HepG2 (cell line): Measurements from ENCODE around the gene HAND1. TPM values are rescaled to one million over a fixed set of nuclear protein-coding genes. Genes with fewer than 3 reads are reported as not detected.

Source experiments
- ATAC-seq: fragments of 200-7000 bp; cut with Tn5 transposase; 3 replicates; pipeline ENCODE4 v1.9.1; 2020; ENCODE audit warnings: mild to moderate bottlenecking, moderate library complexity
- BruUV-seq: library from RNA; stranded (reverse); fragments of 400-500 nt; replicated peaks from 2 replicates; lab custom pipeline; 2021; lab: Mats Ljungman, UMichigan
- CTCF ChIA-PET: fragments of 300-600 bp; formaldehyde crosslinking; extraction: SDS; loops from one replicate; lab custom pipeline; 2021; ENCODE audit warnings: low total read pairs, inconsistent platforms, low intra/inter-chr PET ratio; lab: Yijun Ruan, JAX
- POLR2A ChIA-PET: fragments of 350-600 bp; sonication (Branson Sonifier 250); formaldehyde crosslinking; loops from one replicate; lab custom pipeline; 2020; ENCODE audit warnings: antibody characterized with exemption, inconsistent platforms; lab: Yijun Ruan, JAX
- DNase-seq: peaks from one replicate; pipeline ENCODE4 v3.0.0-alpha.2; 2015; ENCODE audit warnings: low spot score
- FAIRE-seq: peaks from 3 replicates; lab custom pipeline; 2011; peaks lifted over from hg19 to GRCh38; lab: Jason Lieb, UNC
- H2AFZ ChIP-seq: one replicate; pipeline ENCODE4 v1.6.1; 2011; ENCODE audit warnings: low read length, inconsistent platforms
- H3K27ac ChIP-seq: fragments of 300-600 bp; 3 replicates; pipeline ENCODE4 v1.8.0; 2011; ENCODE audit warnings: mixed run types, mild to moderate bottlenecking, mixed read lengths, low read length, inconsistent platforms; ENCODE audit not compliant: insufficient read depth; ENCODE audit errors: extremely low read length
- H3K27me3 ChIP-seq, 2 experiments: fragments of 200-600 bp in 1 of 2; 2 replicates in 1 of 2; 3 replicates in 1 of 2; pipeline versions ENCODE4 v1.6.0 to v1.8.0; 2011; ENCODE audit warnings: low read length in 2 of 2, mild to moderate bottlenecking in 2 of 2, moderate library complexity in 2 of 2, inconsistent platforms in 1 of 2; ENCODE audit not compliant: insufficient read depth in 2 of 2, control insufficient read depth in 1 of 2
- H3K36me3 ChIP-seq, 2 experiments: fragments of 200-600 bp in 1 of 2; replicated peaks in 1 of 2; 2 replicates in 1 of 2; 3 replicates in 1 of 2; pipeline versions ENCODE4 v1.5.1 to v1.8.0; 2011; ENCODE audit warnings: low read length in 2 of 2, inconsistent platforms in 1 of 2; ENCODE audit not compliant: insufficient read depth in 2 of 2, control insufficient read depth in 1 of 2
- H3K4me1 ChIP-seq: 2 replicates; pipeline ENCODE4 v1.5.1; 2012; ENCODE audit warnings: low read length, inconsistent platforms; ENCODE audit not compliant: insufficient read depth
- H3K4me2 ChIP-seq: 2 replicates; pipeline ENCODE4 v1.6.0; 2011; ENCODE audit warnings: low read depth, low read length, inconsistent platforms
- H3K4me3 ChIP-seq, 3 experiments: fragments of 200-600 bp in 1 of 3; sonication (generic), shearing (Covaris generic) in 1 of 3; replicated peaks in 1 of 3; 2 replicates each; pipeline ENCODE4 v1.5.1; 2011 to 2016; ENCODE audit warnings: low read length in 3 of 3, inconsistent platforms in 2 of 3, low read depth in 2 of 3, mild to moderate bottlenecking in 2 of 3, control low read depth in 1 of 3, mixed read lengths in 1 of 3; ENCODE audit not compliant: insufficient read depth in 1 of 3
- H3K79me2 ChIP-seq: one replicate; pipeline ENCODE4 v1.6.1; 2011; ENCODE audit warnings: low read length, inconsistent platforms; ENCODE audit not compliant: insufficient read depth
- H3K9ac ChIP-seq: 2 replicates; pipeline ENCODE4 v1.6.0; 2011; ENCODE audit warnings: mild to moderate bottlenecking, low read depth, low read length, inconsistent platforms; ENCODE audit not compliant: insufficient read depth
- H3K9me3 ChIP-seq: 2 replicates; pipeline ENCODE4 v1.5.1; 2012; ENCODE audit warnings: mild to moderate bottlenecking, low read length
- H4K20me1 ChIP-seq: 2 replicates; pipeline ENCODE4 v1.6.0; 2011; ENCODE audit warnings: inconsistent platforms, mild to moderate bottlenecking, low read length, moderate library complexity; ENCODE audit not compliant: insufficient read depth
- ARID2 ChIP-seq: sonication (generic); formaldehyde crosslinking; IDR thresholded peaks from 2 replicates; pipeline ENCODE4 v1.8.1; 2022; ENCODE audit warnings: mild to moderate bottlenecking, missing genetic modification reagents, borderline replicate concordance
- CHCHD3 ChIP-seq: sonication (generic); formaldehyde crosslinking; IDR thresholded peaks from 2 replicates; pipeline ENCODE4 v1.8.0; 2022; ENCODE audit warnings: mild to moderate bottlenecking, missing genetic modification reagents, moderate library complexity
- HCFC1 ChIP-seq: fragments of 150-350 bp; IDR thresholded peaks from 2 replicates; pipeline ENCODE4 v1.6.1; 2014; ENCODE audit warnings: low read depth, low read length
- KLF9 ChIP-seq: IDR thresholded peaks from 2 replicates; pipeline ENCODE4 v1.6.1; 2016; ENCODE audit warnings: low read depth
- MYNN ChIP-seq: sonication (generic); formaldehyde crosslinking; IDR thresholded peaks from 2 replicates; pipeline ENCODE4 v1.4.0; 2020; ENCODE audit warnings: mild to moderate bottlenecking, low read depth, missing genetic modification reagents
- ZMYM2 ChIP-seq: sonication (generic); formaldehyde crosslinking; IDR thresholded peaks from 2 replicates; pipeline ENCODE4 v1.8.0; 2022; ENCODE audit warnings: mild to moderate bottlenecking, missing genetic modification reagents
- ZNF329 ChIP-seq: sonication (generic); formaldehyde crosslinking; IDR thresholded peaks from 2 replicates; pipeline ENCODE4 v1.9.0; 2021; ENCODE audit warnings: low read depth, mild to moderate bottlenecking, missing genetic modification reagents
- ZNF441 ChIP-seq: sonication (generic); formaldehyde crosslinking; IDR thresholded peaks from 2 replicates; pipeline ENCODE4 v1.7.0; 2021; ENCODE audit warnings: missing genetic modification reagents, borderline replicate concordance
- WGBS: methylation state at CpG from one replicate; pipeline ENCODE4 v1.1.6; 2017; ENCODE audit warnings: low lambda C conversion rate; 5-methylcytosine and 5-hydroxymethylcytosine counted together
- in situ Hi-C: cut with HindIII; loops from 2 replicates; pipeline ENCODE4 v1.10.0; 2017; ENCODE audit warnings: low pct_unique_long_range_greater_than_20kb; ENCODE audit not compliant: extremely low pct_ligation_motif_present
- intact Hi-C: fragments of 100-400 bp; cut with micrococcal nuclease; formaldehyde crosslinking; loops from one replicate; pipeline ENCODE4 v1.10.0; 2022; ENCODE audit not compliant: unreplicated experiment
- polyA plus RNA-seq, 8 experiments: library from polyadenylated mRNA; depleted of rRNA in 3 of 8; stranded (reverse) in 7 of 8; unstranded in 1 of 8; fragments of >200 nt; fragmentation: Illumina TruSeq in 4 of 8; extraction: Trizol in 4 of 8; gene quantifications; 2 replicates each; pipeline versions ENCODE4 v1.2.1 to v1.2.3, GENCODE V29; 2011 to 2016; ENCODE audit warnings: low read depth in 4 of 8, missing spikeins in 1 of 8, mixed read lengths in 1 of 8; ENCODE audit not compliant: insufficient read depth in 1 of 8
- total RNA-seq, 5 experiments: library from RNA; depleted of rRNA; stranded (reverse); fragments of >200 nt; fragmentation: Illumina TruSeq; extraction: Trizol; gene quantifications; 2 replicates each; pipeline ENCODE4 v1.2.3, GENCODE V29; 2016; ENCODE audit warnings: low read depth in 1 of 5
- TF ChIP-seq, protein P1 (sequence below): sonication (generic); formaldehyde crosslinking; IDR thresholded peaks from 2 replicates; pipeline ENCODE4 v1.4.0; 2020; ENCODE audit warnings: missing genetic modification reagents
- TF ChIP-seq, protein P2 (sequence below): sonication (generic); formaldehyde crosslinking; IDR thresholded peaks from 2 replicates; pipeline ENCODE4 v1.8.1; 2023; ENCODE audit warnings: mild to moderate bottlenecking, missing genetic modification reagents, borderline replicate concordance
- TF ChIP-seq, protein P3 (sequence below): sonication (generic); formaldehyde crosslinking; IDR thresholded peaks from 2 replicates; pipeline ENCODE4 v1.4.0; 2020; ENCODE audit warnings: missing genetic modification reagents
- TF ChIP-seq, protein P4 (sequence below): IDR thresholded peaks from 2 replicates; pipeline ENCODE4 v1.6.1; 2016; ENCODE audit warnings: missing genetic modification reagents, missing compliant biosample characterization
- TF ChIP-seq, protein P5 (sequence below): sonication (generic); formaldehyde crosslinking; IDR thresholded peaks from 2 replicates; pipeline ENCODE4 v1.5.0; 2020; ENCODE audit warnings: missing genetic modification reagents

Gene HAND1
- total and polyA plus RNA-seq, 2 of the 13 experiments (the other 11 are each of a cell fraction or from before 2014, with no cell fraction given), result not detected

DNA sequence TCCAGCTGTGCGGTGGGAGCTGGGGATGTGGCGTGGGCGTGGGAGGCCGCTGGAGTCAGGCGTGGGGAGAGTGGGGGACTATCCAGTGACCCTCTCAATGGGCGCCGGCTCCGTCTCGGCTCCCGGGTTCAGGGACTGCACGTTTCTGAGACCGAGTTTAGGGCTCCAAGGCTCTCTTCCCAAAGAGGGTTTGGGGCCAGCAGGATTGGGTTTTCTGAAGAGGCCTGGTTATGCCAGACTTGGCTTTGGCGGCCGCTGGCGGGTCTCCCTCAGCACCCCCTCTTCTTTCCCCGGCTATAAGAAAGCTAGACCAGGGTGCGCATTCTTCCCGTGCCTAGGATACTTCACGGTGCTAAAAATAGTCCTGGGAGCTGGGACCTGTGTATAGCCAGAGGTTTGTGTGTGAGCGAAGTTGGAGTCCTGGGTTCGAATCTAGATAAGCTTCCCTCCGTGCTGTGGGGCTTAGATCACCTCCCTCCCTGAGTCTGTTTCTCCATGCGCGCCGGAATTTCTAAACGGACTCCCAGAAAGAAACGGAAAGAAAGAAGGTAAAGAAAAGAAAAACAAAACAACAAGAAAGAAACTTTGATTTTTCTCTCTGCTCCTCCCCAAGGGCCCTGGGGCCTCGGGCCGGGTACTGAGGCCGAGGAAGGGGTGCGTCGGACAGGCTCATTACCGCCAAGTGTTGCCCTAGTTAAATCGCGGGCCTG, 5.0 kb downstream of the HAND1 start:
- Histone ChIP-seq H3K4me3 (no peak overlapping the region), H4K20me1 (no peaks in the 10 kb centered on the region), H3K27ac (no peak overlapping the region), H3K36me3 (no peaks in the 10 kb centered on the region), H3K4me1 (peaks cover 26% of the 10 kb centered on the region), H3K4me2 (no peak overlapping the region), H3K79me2 (no peaks in the 10 kb centered on the region)
- DNase-seq, result no peak
- intact Hi-C loops, result no loop called here
- in situ Hi-C loops, result no loop called here
- POLR2A ChIA-PET, result no interaction called here
- 19% methylated on average over 32 of the region's 35 CpGs for WGBS
- FAIRE-seq, result no peak
- no TSS peak for BruUV-seq
- TF ChIP-seq, protein P1, sequence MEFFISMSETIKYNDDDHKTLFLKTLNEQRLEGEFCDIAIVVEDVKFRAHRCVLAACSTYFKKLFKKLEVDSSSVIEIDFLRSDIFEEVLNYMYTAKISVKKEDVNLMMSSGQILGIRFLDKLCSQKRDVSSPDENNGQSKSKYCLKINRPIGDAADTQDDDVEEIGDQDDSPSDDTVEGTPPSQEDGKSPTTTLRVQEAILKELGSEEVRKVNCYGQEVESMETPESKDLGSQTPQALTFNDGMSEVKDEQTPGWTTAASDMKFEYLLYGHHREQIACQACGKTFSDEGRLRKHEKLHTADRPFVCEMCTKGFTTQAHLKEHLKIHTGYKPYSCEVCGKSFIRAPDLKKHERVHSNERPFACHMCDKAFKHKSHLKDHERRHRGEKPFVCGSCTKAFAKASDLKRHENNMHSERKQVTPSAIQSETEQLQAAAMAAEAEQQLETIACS (CRISPR knock-in tag), result no peak
- TF ChIP-seq ARID2 (CRISPR knock-in tag) (no peak), KLF9 (CRISPR knock-in tag) (no peak), HCFC1 (no peak), MYNN (no peak), ZMYM2 (CRISPR knock-in tag) (no peak), CHCHD3 (CRISPR knock-in tag) (no peak), ZNF441 (CRISPR knock-in tag) (no peak), ZNF329 (CRISPR knock-in tag) (no peak)
- TF ChIP-seq, protein P2, sequence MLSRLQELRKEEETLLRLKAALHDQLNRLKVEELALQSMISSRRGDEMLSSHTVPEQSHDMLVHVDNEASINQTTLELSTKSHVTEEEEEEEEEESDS (CRISPR knock-in tag), result no peak
- TF ChIP-seq, protein P3, sequence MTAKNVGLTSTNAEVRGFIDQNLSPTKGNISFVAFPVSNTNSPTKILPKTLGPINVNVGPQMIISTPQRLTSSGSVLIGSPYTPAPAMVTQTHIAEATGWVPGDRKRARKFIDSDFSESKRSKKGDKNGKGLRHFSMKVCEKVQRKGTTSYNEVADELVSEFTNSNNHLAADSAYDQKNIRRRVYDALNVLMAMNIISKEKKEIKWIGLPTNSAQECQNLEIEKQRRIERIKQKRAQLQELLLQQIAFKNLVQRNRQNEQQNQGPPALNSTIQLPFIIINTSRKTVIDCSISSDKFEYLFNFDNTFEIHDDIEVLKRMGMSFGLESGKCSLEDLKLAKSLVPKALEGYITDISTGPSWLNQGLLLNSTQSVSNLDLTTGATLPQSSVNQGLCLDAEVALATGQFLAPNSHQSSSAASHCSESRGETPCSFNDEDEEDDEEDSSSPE (CRISPR knock-in tag), result no peak
- TF ChIP-seq, protein P4, sequence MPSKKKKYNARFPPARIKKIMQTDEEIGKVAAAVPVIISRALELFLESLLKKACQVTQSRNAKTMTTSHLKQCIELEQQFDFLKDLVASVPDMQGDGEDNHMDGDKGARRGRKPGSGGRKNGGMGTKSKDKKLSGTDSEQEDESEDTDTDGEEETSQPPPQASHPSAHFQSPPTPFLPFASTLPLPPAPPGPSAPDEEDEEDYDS (CRISPR knock-in tag), result no peak
- TF ChIP-seq, protein P5, sequence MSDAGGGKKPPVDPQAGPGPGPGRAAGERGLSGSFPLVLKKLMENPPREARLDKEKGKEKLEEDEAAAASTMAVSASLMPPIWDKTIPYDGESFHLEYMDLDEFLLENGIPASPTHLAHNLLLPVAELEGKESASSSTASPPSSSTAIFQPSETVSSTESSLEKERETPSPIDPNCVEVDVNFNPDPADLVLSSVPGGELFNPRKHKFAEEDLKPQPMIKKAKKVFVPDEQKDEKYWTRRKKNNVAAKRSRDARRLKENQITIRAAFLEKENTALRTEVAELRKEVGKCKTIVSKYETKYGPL, result no peak
- TF ChIP-seq, all 625 proteins: peak for 0
- Histone ChIP-seq H3K27me3 (peaks cover 7 to 81% of the 10 kb centered on the region in 2 experiments; a peak in 4 of 5 replicates), H3K9me3 (no peaks in the 10 kb centered on the region), H2AFZ (no peak overlapping the region), H3K9ac (no peak overlapping the region)
- ATAC-seq, result no peak
- CTCF ChIA-PET, result no interaction called here
